Smooth muscle cell (in vitro differentiated cells): Measurements from ENCODE around the gene MRPL55. TPM values are rescaled to one million over a fixed set of nuclear protein-coding genes. Genes with fewer than 3 reads are reported as not detected.

Experiments used
- DNase-seq: peaks from one replicate; lab custom pipeline; 2025; ENCODE audit not compliant: unreplicated experiment; lab: John Stamatoyannopoulos, UW
- H2AFZ ChIP-seq: fragments of 200-600 bp; sonication (generic); 2 replicates; pipeline ENCODE4 v1.6.0; 2016; ENCODE audit warnings: antibody characterized with exemption, low read depth, mild to moderate bottlenecking
- H3F3A ChIP-seq: fragments of 200-600 bp; sonication (generic); 2 replicates; pipeline ENCODE4 v1.6.0; 2017; ENCODE audit warnings: antibody characterized with exemption, low read depth
- H3K27ac ChIP-seq: fragments of 200-600 bp; sonication (generic); 2 replicates; pipeline ENCODE4 v1.5.1; 2016; ENCODE audit warnings: low read depth, mild to moderate bottlenecking
- H3K27me3 ChIP-seq: fragments of 200-600 bp; sonication (generic); 2 replicates; pipeline ENCODE4 v1.6.1; 2016; ENCODE audit warnings: low read depth, mild to moderate bottlenecking
- H3K36me3 ChIP-seq: fragments of 200-600 bp; sonication (generic); 2 replicates; pipeline ENCODE4 v1.5.1; 2016; ENCODE audit warnings: low read depth
- H3K4me1 ChIP-seq: fragments of 200-600 bp; sonication (generic); 2 replicates; pipeline ENCODE4 v1.5.1; 2016; ENCODE audit warnings: low read depth
- H3K4me2 ChIP-seq: fragments of 200-600 bp; sonication (generic); 2 replicates; pipeline ENCODE4 v1.6.0; 2016; ENCODE audit warnings: mild to moderate bottlenecking
- H3K4me3 ChIP-seq: fragments of 200-600 bp; sonication (generic); 2 replicates; pipeline ENCODE4 v1.5.1; 2016; ENCODE audit warnings: mild to moderate bottlenecking
- H3K79me2 ChIP-seq: fragments of 200-600 bp; sonication (generic); 2 replicates; pipeline ENCODE4 v1.6.0; 2016; ENCODE audit warnings: low read depth, mild to moderate bottlenecking
- H3K9ac ChIP-seq: fragments of 200-600 bp; sonication (generic); 2 replicates; pipeline ENCODE4 v1.6.0; 2016; ENCODE audit warnings: low read depth
- H3K9me3 ChIP-seq: fragments of 200-600 bp; sonication (generic); replicated peaks from 2 replicates; pipeline ENCODE4 v1.5.1; 2016; ENCODE audit warnings: low read depth
- H4K20me1 ChIP-seq: fragments of 200-600 bp; sonication (generic); 2 replicates; pipeline ENCODE4 v1.6.0; 2016; ENCODE audit warnings: low read depth
- CTCF ChIP-seq: fragments of 200-600 bp; sonication (generic); IDR thresholded peaks from 2 replicates; pipeline ENCODE4 v1.5.1; 2017; ENCODE audit warnings: borderline replicate concordance, mild to moderate bottlenecking, antibody characterized with exemption; ENCODE audit not compliant: insufficient read depth, poor library complexity, severe bottlenecking
- WGBS: methylation state at CpG from one replicate; pipeline ENCODE4 v1.1.7; 2016; ENCODE audit warnings: low lambda C conversion rate; 5-methylcytosine and 5-hydroxymethylcytosine counted together
- polyA plus RNA-seq: library from polyadenylated mRNA; unstranded; fragments of >200 nt; fragmentation: Nextera tagmentation; extraction: Ambion mirVana; gene quantifications from 2 replicates; pipeline ENCODE4 v1.2.1, GENCODE V29; 2016
- total RNA-seq: library from RNA; depleted of rRNA; stranded (reverse); fragments of >200 nt; gene quantifications from 2 replicates; pipeline ENCODE4 v1.2.3, GENCODE V29; 2014

MRPL55 gene
- total and polyA plus RNA-seq, 2 experiments from 2014 or later, result 83.4 to 178 TPM

GRCh38 chr1:228148196-228148861 is 39.2 kb upstream of the MRPL55 start:
- WGBS, result 95% methylated on average over 17 of the region's 18 CpGs
- peaks cover 25% of the 10 kb centered on the region for H3K79me2 ChIP-seq
- H3K9me3 ChIP-seq, result no peaks in the 10 kb centered on the region
- no peak overlapping the region for H3K9ac ChIP-seq
- H3F3A ChIP-seq, result no peaks in the 10 kb centered on the region
- H3K27ac ChIP-seq, result no peak overlapping the region
- no peak overlapping the region for H2AFZ ChIP-seq
- H3K27me3 ChIP-seq, result no peaks in the 10 kb centered on the region
- DNase-seq, result no peak
- no peaks in the 10 kb centered on the region for H3K36me3 ChIP-seq
- peaks cover 75% of the 10 kb centered on the region for H4K20me1 ChIP-seq
- no peak for TF ChIP-seq CTCF
- peaks cover 8% of the 10 kb centered on the region for H3K4me1 ChIP-seq
- H3K4me2 ChIP-seq, result no peak overlapping the region
- H3K4me3 ChIP-seq, result no peak overlapping the region

GRCh38 chr1:228147768-228148167 is 38.7 kb upstream of the MRPL55 start:
- no peaks in the 10 kb centered on the region for H3K27me3 ChIP-seq
- H3K27ac ChIP-seq, result no peak overlapping the region
- no peaks in the 10 kb centered on the region for H3K9me3 ChIP-seq
- WGBS, result 100% methylated on average over 4 of the region's 4 CpGs
- H3F3A ChIP-seq, result no peaks in the 10 kb centered on the region
- no peak for DNase-seq
- no peak overlapping the region for H3K4me3 ChIP-seq
- H3K79me2 ChIP-seq, result peaks cover 30% of the 10 kb centered on the region
- peaks cover 8% of the 10 kb centered on the region for H3K4me1 ChIP-seq
- H4K20me1 ChIP-seq, result peaks cover 80% of the 10 kb centered on the region
- no peak for TF ChIP-seq CTCF
- no peak overlapping the region for H3K9ac ChIP-seq
- no peak overlapping the region for H2AFZ ChIP-seq
- H3K4me2 ChIP-seq, result no peak overlapping the region
- no peaks in the 10 kb centered on the region for H3K36me3 ChIP-seq

- Histone ChIP-seq H4K20me1 (peaks cover 86% of the 10 kb centered on the region), H2AFZ (no peak overlapping the region), H3K79me2 (peaks cover 36% of the 10 kb centered on the region), H3K9ac (no peak overlapping the region), H3K4me1 (peaks cover 8% of the 10 kb centered on the region), H3K36me3 (no peaks in the 10 kb centered on the region), H3K4me2 (no peak overlapping the region), H3K9me3 (no peaks in the 10 kb centered on the region), H3K27ac (no peak overlapping the region), H3K27me3 (no peaks in the 10 kb centered on the region), H3K4me3 (no peak overlapping the region), H3F3A (no peaks in the 10 kb centered on the region)
- TF ChIP-seq CTCF, result no peak
- WGBS, result 97% methylated on average over 20 of the region's 20 CpGs
- DNase-seq, result no peak
These were observed 38.1 kb upstream of the MRPL55 start for GRCh38 chr1:228147151-228147693.
